Activated B cell treated with CpG ODN at 0.5 μM for 24 hours (primary cell): ENCODE data around the gene CEP89. TPM values are rescaled to one million over a fixed set of nuclear protein-coding genes. Genes with fewer than 3 reads are reported as not detected.

ENCODE experiments used
- ATAC-seq: fragments of 200-7000 bp; cut with Tn5 transposase; one replicate; pipeline ENCODE4 v1.10.0; 2021; ENCODE audit warnings: low read depth, mild to moderate bottlenecking, moderate library complexity
- CTCF ChIA-PET: fragments of 350-600 bp; sonication (Branson Sonifier 250); formaldehyde crosslinking; loops from one replicate; lab custom pipeline; 2021; ENCODE audit warnings: antibody characterized with exemption; lab: Charles Lee
- POLR2A ChIA-PET: fragments of 350-600 bp; sonication (Branson Sonifier 250); formaldehyde crosslinking; loops from one replicate; lab custom pipeline; 2021; ENCODE audit warnings: antibody characterized with exemption; lab: Charles Lee
- DNase-seq: peaks from one replicate; pipeline ENCODE4 v3.0.0; 2022
- H3K27ac Mint-ChIP-seq: one replicate; pipeline ENCODE4 v1.8.0; 2020; ENCODE audit warnings: mixed read lengths
- H3K27me3 Mint-ChIP-seq: one replicate; pipeline ENCODE4 v1.8.0; 2021; ENCODE audit warnings: mixed read lengths
- H3K36me3 Mint-ChIP-seq: one replicate; pipeline ENCODE4 v1.8.0; 2021; ENCODE audit warnings: low read depth, mixed read lengths
- H3K4me1 Mint-ChIP-seq: one replicate; pipeline ENCODE4 v1.8.0; 2021; ENCODE audit warnings: mixed read lengths
- H3K4me3 Mint-ChIP-seq: one replicate; pipeline ENCODE4 v1.8.0; 2020; ENCODE audit warnings: mild to moderate bottlenecking, mixed read lengths
- H3K9me3 Mint-ChIP-seq: one replicate; pipeline ENCODE4 v1.8.0; 2020; ENCODE audit warnings: mixed read lengths
- intact Hi-C: fragments of 100-400 bp; cut with micrococcal nuclease; formaldehyde crosslinking; loops from one replicate; pipeline ENCODE4 v1.15.1; 2024
- total RNA-seq: library from RNA; stranded (reverse); gene quantifications from 2 replicates; pipeline ENCODE4 v1.2.3, GENCODE V29; 2022
- TF ChIP-seq, protein P1 (sequence below): fragments of 200-600 bp; IDR thresholded peaks from one replicate; pipeline ENCODE4 v1.8.0; 2022; ENCODE audit warnings: antibody characterized with exemption, mild to moderate bottlenecking

The CEP89 gene
- total RNA-seq, 1 donor from 2014 or later, result 19.4 TPM

DNA sequence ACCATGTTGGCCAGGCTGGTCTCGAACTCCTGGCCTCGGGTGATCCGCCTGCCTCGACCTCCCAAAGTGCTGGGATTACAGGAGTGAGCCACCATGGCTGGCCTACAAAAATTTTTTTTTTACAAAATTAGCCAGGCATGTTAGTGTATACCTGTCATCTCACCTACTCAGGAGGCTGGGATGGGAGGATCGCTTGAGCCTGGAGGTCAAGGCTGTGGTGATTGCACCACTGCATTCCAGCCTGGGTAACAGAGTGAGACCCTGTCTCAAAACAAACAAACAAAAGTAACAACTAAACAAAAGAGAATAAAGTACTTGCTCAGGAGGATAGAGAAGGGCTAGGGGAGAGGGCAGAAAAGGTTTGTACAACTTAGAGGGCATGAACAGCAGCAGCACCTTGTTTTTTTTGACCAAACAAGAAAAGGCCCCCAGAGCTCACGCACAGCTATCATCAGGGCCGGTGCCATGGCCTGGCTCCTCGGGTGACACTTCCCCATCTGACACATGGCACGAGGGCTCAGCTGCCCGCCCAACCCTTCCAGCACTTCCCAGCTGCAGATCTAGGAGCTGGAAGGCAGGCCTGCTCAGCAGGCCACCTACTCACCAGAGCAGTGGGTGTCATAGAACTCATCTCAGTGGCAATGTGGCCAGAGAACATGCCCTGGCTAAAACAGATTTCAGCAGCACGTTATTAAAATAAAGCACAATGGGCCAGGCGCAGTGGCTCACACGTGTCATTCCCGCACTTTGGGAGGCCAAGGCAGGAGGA, 93.6 kb downstream of the CEP89 start:
- H3K27ac Mint-ChIP-seq, result no peak overlapping the region
- DNase-seq (no peak), ATAC-seq (no peak)
- no peaks in the 10 kb centered on the region for H3K9me3 Mint-ChIP-seq
- no peak overlapping the region for H3K4me3 Mint-ChIP-seq
- H3K36me3 Mint-ChIP-seq, result peaks cover 22% of the 10 kb centered on the region
- no peaks in the 10 kb centered on the region for H3K27me3 Mint-ChIP-seq
- ChIA-PET CTCF (no interaction called here), POLR2A (no interaction called here)
- H3K4me1 Mint-ChIP-seq, result no peaks in the 10 kb centered on the region
- TF ChIP-seq, protein P1, sequence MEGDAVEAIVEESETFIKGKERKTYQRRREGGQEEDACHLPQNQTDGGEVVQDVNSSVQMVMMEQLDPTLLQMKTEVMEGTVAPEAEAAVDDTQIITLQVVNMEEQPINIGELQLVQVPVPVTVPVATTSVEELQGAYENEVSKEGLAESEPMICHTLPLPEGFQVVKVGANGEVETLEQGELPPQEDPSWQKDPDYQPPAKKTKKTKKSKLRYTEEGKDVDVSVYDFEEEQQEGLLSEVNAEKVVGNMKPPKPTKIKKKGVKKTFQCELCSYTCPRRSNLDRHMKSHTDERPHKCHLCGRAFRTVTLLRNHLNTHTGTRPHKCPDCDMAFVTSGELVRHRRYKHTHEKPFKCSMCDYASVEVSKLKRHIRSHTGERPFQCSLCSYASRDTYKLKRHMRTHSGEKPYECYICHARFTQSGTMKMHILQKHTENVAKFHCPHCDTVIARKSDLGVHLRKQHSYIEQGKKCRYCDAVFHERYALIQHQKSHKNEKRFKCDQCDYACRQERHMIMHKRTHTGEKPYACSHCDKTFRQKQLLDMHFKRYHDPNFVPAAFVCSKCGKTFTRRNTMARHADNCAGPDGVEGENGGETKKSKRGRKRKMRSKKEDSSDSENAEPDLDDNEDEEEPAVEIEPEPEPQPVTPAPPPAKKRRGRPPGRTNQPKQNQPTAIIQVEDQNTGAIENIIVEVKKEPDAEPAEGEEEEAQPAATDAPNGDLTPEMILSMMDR, result no peak
- intact Hi-C loops, result no loop called here

DNA sequence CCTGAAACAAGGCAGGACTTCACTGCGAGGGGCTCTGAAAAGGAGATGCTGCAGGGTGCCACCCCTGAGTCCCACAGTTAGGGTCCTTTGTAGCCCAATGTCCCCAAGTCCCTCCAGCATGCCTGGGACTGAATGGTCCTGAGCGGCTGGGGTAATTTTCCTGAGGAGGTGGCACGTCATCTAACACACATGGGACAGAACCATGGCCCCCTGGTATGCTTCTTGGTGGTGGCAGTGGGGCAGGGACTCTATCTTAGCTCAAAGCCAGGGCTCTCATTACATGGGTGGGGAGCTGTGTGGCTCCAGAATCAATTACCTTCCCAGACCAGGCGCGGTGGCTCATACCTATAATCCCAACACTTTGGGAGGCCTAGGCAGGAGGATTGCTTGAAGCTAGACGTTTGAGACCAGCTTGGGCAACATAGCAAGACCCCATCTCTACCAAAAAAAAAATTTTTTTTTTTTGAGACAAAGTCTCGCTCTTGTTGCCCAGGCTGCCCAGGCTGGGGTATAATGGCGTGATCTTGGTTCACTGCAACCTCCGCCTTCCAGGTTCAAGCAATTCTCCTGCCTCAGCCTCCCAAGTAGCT, 94.3 kb downstream of the CEP89 start:
- ATAC-seq (no peak), DNase-seq (no peak)
- Mint-ChIP-seq H3K36me3 (peaks cover 22% of the 10 kb centered on the region), H3K27me3 (no peaks in the 10 kb centered on the region), H3K27ac (no peak overlapping the region), H3K4me3 (no peak overlapping the region), H3K4me1 (no peaks in the 10 kb centered on the region), H3K9me3 (no peaks in the 10 kb centered on the region)
- TF ChIP-seq, protein P1, result no peak
- ChIA-PET POLR2A (no interaction called here), CTCF (no interaction called here)
- intact Hi-C loops, result no loop called here

DNA sequence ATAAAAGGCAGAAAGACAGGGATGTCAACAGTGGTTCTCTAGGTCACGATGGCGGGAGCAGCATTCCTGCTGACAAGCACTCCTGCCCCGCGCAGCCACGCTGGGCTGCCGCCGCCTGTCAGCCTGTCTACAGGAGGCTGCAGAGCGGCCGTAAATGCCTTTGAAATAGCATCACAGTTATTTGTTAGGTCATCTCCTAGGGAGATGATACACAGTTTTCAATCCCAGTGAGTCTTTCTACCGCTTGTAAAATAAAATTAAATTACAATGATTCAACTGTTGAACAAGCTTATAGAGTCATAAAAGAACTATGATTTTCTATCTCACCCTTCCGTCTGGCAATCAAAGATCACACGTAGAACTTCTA, 94.9 kb downstream of the CEP89 start:
- ChIA-PET POLR2A (no interaction called here), CTCF (no interaction called here)
- DNase-seq, result no peak
- Mint-ChIP-seq H3K4me1 (no peaks in the 10 kb centered on the region), H3K27ac (no peak overlapping the region), H3K4me3 (no peak overlapping the region), H3K27me3 (no peaks in the 10 kb centered on the region), H3K36me3 (peaks cover 22% of the 10 kb centered on the region), H3K9me3 (no peaks in the 10 kb centered on the region)
- TF ChIP-seq, protein P1, result no peak
- no peak for ATAC-seq
- intact Hi-C loops, result no loop called here

DNA sequence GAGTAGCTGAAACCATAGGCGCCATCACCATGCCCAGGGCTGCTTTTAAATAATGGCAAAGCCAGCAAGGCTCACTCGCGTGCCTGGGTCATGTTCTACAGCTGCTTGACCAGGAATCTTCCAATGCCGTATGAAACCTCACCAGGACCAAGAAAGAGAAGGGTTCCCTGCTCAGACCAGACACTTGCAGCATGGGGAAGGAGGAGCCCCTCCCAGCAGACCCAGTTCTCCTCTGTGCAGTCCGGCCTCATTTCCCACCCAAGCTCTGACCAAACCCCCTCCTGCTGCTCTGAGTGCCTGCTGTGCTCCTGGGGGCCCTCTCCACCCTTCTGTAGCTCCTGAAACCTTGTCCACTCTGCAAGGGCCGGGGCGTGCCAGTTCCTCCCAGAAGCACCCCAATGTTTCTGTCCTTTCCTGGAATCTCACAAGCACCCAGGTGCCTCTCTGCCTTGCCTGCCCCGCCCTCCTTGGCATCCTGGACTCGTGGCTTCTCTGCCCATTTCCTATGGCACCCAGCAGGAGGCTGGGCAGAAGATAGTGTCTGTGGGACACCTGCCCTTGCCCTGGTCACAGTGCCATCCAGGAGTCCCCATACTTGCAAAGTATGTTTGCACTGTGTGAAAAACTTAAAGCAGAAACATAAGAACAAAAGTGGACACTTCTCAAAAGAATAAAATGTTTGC, 95.4 kb downstream of the CEP89 start:
- H3K4me3 Mint-ChIP-seq, result no peak overlapping the region
- CTCF ChIA-PET, result no interaction called here
- H3K4me1 Mint-ChIP-seq, result no peaks in the 10 kb centered on the region
- H3K27ac Mint-ChIP-seq, result no peak overlapping the region
- no peaks in the 10 kb centered on the region for H3K27me3 Mint-ChIP-seq
- no peaks in the 10 kb centered on the region for H3K9me3 Mint-ChIP-seq
- TF ChIP-seq, protein P1, result no peak
- DNase-seq (no peak), ATAC-seq (no peak)
- POLR2A ChIA-PET, result no interaction called here
- intact Hi-C loops, result no loop called here
- H3K36me3 Mint-ChIP-seq, result peaks cover 18% of the 10 kb centered on the region

DNA sequence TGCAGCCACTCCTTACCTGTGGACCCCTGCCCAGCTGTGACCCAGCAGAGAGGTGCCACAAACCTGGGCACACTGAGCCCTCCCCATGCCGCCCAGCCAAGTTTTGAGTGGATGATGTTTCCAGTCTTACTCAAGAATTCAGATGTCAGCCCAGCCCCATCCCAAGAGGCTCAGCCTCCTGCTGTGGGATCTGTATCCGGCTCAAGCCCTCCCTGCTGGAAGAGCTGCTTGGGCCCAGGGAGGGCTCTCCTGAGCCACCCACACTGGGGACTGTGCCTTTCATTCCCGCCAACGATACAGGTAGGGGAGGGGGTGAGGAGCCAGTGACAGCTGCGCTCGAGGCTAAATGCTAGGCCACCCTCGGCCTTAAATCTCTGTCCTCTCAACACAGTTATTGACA, 96.3 kb downstream of the CEP89 start:
- POLR2A ChIA-PET, result no interaction called here
- no peaks in the 10 kb centered on the region for H3K9me3 Mint-ChIP-seq
- no peak overlapping the region for H3K4me3 Mint-ChIP-seq
- H3K36me3 Mint-ChIP-seq, result peaks cover 14% of the 10 kb centered on the region
- H3K27ac Mint-ChIP-seq, result no peak overlapping the region
- intact Hi-C loops, result no loop called here
- no peaks in the 10 kb centered on the region for H3K27me3 Mint-ChIP-seq
- ATAC-seq (no peak), DNase-seq (no peak)
- H3K4me1 Mint-ChIP-seq, result no peaks in the 10 kb centered on the region
- TF ChIP-seq, protein P1, result no peak
- CTCF ChIA-PET, result no interaction called here
